Measurements from ENCODE around the gene SLC35D2.
A peak's percentile ranks its signal among the peaks of the same experiment; 100 is the strongest.

The SLC35D2 gene

DNA sequence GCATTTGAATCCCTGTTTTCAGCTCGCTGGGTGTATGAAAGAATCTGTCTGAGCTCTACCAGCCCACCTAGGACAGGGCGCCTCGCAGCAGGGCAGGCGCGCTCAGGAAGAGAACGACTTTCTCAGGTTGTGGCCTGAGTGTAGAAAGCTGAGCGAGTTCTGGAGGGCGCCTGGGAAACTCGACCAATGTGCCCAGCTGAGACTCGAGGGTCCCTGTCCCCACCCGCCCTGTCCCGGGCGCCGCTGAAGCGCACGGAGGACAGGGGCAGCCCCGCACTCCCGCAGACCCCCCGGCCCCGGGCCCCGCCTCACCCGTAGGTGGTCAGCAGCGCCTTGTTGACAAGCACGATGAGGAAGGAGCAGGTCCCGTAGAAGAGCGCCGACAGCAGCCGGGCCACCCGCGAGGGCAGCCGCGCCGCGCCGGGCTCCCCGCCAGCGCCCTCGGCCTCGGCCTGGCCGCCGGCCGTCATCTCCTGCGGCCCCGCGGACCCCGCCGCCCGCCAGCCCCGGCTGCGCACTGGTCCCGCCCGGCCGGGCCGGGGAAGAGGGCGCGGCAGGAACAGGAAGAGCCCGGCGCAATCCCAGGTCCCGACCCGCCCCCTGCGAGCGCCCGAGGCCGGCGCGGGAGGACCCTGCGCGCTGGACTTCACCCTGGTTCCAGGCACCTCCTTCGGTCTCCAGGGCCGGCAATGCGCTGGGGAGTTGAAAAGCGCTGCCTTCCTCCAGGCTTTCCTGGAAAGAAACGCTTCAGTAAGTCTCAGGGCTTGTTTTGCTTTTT is at the start of gene SLC35D2:
TSS of gene SLC35D2 (minus strand) at position 547 of the 778 bp plus-strand sequence. CDS start at position 470, 77 bp downstream.
- DNase-seq (ENCODE audit: low spot score in 2 of 2) (no peak), ATAC-seq (replicated peaks; ENCODE audit: extremely low read depth, poor library complexity, severe bottlenecking) (peak; percentile 64)
- no peaks in the 10 kb centered on the region for H3K27me3 Mint-ChIP-seq
- peaks cover 7% of the 10 kb centered on the region for H3K36me3 Mint-ChIP-seq (ENCODE audit: insufficient read depth)
- H3K27ac Mint-ChIP-seq (ENCODE audit: low read depth): peak within 1 kb of the TSS; percentile 59
- H3K4me1 Mint-ChIP-seq: peaks cover 33% of the 10 kb centered on the region
- no peaks in the 10 kb centered on the region for H3K9me3 Mint-ChIP-seq
- H3K4me3 Mint-ChIP-seq: peak within 1 kb of the TSS; percentile 86

DNA sequence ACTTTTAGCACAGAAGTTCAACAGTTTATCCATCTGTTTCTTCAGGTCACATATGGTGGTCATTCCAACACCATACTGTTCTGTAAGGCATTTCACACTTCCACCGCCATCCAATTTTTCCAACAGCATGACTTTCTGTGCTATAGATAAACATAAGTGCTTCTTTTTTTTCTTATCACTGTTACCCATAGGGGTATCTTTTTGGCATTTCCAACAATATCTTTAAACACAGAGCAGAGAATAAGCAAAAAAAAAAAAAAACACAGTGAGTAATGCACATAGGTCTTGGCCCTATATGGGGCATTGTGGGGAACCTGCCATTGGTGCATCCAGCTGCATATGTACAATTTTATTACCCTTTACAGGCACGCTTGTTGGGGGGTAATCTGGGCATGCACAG is 46.9 kb upstream of the SLC35D2 start:
- Mint-ChIP-seq H3K36me3 (ENCODE audit: insufficient read depth) (peaks cover 2% of the 10 kb centered on the region), H3K4me3 (no peak overlapping the region), H3K27me3 (peaks cover 10% of the 10 kb centered on the region), H3K9me3 (no peaks in the 10 kb centered on the region), H3K27ac (ENCODE audit: low read depth) (no peak overlapping the region), H3K4me1 (peaks cover 9% of the 10 kb centered on the region)
- ATAC-seq (replicated peaks; ENCODE audit: extremely low read depth, poor library complexity, severe bottlenecking) (no peak), DNase-seq (ENCODE audit: low spot score in 2 of 2) (no peak)

DNA sequence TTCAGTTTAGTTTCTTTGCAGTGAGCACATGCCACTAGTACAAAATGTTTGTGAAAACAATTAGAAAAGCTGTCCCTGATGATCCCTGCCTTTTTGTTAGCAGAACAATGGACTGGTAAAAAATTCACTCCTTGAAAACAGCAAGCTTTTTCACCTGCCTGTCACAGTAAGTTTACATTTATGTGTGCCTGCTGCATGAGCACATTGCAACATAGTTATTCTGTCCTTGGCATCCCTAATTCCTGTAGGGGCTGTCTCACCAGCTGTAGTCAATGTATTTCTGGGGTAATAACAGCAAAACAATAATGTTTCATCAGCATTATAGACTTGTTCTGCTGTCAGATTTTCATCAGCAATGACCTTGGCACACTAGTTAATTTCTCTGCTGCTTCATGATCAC is 46.2 kb upstream of the SLC35D2 start:
- Mint-ChIP-seq H3K36me3 (ENCODE audit: insufficient read depth) (peaks cover 2% of the 10 kb centered on the region), H3K27me3 (peaks cover 10% of the 10 kb centered on the region), H3K27ac (ENCODE audit: low read depth) (no peak overlapping the region), H3K4me3 (no peak overlapping the region), H3K9me3 (no peaks in the 10 kb centered on the region), H3K4me1 (peaks cover 10% of the 10 kb centered on the region)
- no peak for ATAC-seq (replicated peaks; ENCODE audit: extremely low read depth, poor library complexity, severe bottlenecking)
- no peak for DNase-seq (ENCODE audit: low spot score in 2 of 2)

DNA sequence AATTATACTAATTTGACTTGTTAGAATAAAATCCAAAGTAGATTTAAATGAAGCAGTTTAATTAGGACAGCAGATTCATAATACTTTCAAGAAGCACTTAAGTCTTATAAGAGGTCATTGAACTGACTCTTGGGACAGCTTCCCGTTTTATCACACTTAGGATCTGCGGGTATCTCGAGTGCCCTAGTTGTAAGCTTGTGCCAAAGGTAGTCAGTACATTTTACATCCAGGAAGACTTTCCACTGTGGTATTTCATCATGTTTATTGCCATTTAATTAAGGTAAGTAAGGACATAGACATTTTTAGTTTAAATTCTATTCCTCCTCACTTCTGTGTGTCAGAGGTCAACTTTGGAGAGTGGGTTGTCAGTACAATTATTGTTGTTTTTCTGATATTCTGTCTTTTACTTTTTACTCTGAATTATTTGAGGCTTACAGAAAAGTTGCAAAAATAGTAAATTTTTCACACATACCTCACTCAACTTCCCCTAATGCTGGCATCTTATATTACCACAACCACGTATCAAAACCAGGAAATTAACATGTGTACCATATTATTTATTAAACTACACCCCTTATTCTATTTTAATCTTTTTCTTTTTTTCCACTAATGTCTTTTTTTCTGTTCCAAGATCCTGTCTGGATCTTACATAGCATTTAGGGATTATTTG is 42.1 kb upstream of the SLC35D2 start:
- H3K4me3 Mint-ChIP-seq: peak overlapping the region; percentile 45
- peaks cover 2% of the 10 kb centered on the region for H3K36me3 Mint-ChIP-seq (ENCODE audit: insufficient read depth)
- peaks cover 16% of the 10 kb centered on the region for H3K4me1 Mint-ChIP-seq
- ATAC-seq (replicated peaks; ENCODE audit: extremely low read depth, poor library complexity, severe bottlenecking) (peak; percentile 92), DNase-seq (ENCODE audit: low spot score in 2 of 2) (no peak)
- H3K27me3 Mint-ChIP-seq: no peaks in the 10 kb centered on the region
- peak overlapping the region; percentile 91 for H3K27ac Mint-ChIP-seq (ENCODE audit: low read depth)
- H3K9me3 Mint-ChIP-seq: no peaks in the 10 kb centered on the region

DNA sequence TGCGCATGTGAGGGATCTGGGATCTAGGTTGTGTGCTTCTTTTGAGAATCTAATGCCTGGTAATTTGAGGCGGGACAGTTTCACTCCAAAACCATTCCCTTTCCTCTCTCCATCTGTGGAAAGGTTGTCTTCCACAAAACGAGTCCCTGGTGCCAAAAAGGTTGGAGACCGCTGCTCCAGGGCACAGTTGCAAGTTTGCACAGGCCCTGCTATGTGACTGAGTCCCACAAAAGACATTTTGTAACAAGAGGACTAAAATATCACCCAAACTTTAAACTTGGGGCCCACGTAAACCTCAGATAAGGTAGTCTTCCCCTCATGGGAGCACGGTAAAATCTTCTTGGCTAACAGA is 40.5 kb upstream of the SLC35D2 start:
- H3K9me3 Mint-ChIP-seq: no peaks in the 10 kb centered on the region
- ATAC-seq (replicated peaks; ENCODE audit: extremely low read depth, poor library complexity, severe bottlenecking) (no peak), DNase-seq (ENCODE audit: low spot score in 2 of 2) (no peak)
- peaks cover 24% of the 10 kb centered on the region for H3K4me1 Mint-ChIP-seq
- H3K4me3 Mint-ChIP-seq: no peak overlapping the region
- H3K36me3 Mint-ChIP-seq (ENCODE audit: insufficient read depth): peaks cover 2% of the 10 kb centered on the region
- no peak overlapping the region for H3K27ac Mint-ChIP-seq (ENCODE audit: low read depth)
- no peaks in the 10 kb centered on the region for H3K27me3 Mint-ChIP-seq

DNA sequence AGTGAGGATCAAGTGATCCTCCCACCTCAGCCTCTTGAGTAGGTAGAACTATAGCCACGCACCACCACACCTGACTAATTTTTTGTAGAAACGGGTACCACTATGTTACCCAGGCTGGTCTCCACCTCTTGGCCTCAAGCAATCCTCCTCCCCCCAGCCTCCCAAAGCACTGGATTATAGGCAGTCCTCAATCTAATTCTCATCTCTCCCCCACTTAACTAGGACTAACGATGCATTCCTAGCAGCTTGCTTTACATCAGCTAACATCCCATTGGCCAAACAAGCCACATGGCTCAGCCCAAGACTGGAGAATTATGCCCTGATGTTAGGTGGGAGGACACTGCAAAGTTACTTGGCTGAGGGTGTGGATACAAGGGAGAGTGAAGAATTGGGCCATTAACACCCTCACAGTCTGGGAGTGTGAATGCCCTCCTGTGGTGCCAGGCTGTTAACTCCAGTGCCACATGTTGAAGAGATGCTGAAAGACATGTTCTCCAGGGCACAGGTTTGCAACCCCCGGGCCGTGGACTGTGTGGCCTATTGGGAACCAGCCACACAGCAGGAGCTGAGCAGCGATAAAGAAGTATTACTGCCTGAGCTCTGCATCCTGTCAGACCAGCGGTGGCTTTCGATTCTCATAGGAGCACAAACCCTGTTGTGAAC is 39.9 kb upstream of the SLC35D2 start:
- DNase-seq (ENCODE audit: low spot score in 2 of 2): no peak
- Mint-ChIP-seq H3K4me3 (no peak overlapping the region), H3K36me3 (ENCODE audit: insufficient read depth) (peaks cover 4% of the 10 kb centered on the region), H3K27ac (ENCODE audit: low read depth) (no peak overlapping the region), H3K9me3 (no peaks in the 10 kb centered on the region), H3K4me1 (peaks cover 24% of the 10 kb centered on the region), H3K27me3 (no peaks in the 10 kb centered on the region)
- no peak for ATAC-seq (replicated peaks; ENCODE audit: extremely low read depth, poor library complexity, severe bottlenecking)

DNA sequence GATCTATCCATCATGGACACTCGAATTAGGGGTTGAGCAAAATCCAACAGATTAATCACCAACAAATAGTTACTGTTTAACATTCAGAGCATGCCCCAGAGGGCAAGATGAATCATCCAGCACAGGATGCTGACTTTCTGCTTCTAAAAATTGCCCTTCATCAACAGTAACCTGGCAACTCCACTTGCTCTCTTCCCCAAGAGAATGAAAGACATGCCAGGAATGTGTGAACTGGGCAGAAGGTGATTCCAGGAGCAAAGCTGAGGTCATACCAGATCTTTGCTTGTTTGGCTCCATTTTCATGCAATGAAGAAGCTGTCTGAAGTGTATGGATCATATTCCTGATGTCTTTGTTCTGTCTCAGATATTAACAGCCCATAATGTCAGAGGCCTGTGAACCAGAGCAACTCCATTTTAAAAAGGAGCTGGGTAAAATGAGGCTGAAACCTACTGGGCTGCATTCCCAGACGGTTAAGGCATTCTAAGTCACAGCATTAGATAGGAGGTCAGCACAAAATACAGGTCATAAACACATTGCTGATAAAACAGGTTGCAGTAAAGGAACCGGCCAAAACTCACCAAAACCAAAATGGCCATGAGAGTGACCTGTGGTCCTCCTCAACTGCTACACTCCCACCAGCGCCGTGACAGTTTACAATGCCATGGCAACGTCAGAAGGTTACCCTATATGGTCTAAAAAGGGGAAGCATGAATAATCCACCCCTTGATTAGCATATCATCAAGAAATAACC is 37.1 kb upstream of the SLC35D2 start:
- H3K4me1 Mint-ChIP-seq: peaks cover 26% of the 10 kb centered on the region
- ATAC-seq (replicated peaks; ENCODE audit: extremely low read depth, poor library complexity, severe bottlenecking): no peak
- H3K9me3 Mint-ChIP-seq: no peaks in the 10 kb centered on the region
- H3K27me3 Mint-ChIP-seq: no peaks in the 10 kb centered on the region
- H3K36me3 Mint-ChIP-seq (ENCODE audit: insufficient read depth): peaks cover 17% of the 10 kb centered on the region
- no peak overlapping the region for H3K27ac Mint-ChIP-seq (ENCODE audit: low read depth)
- H3K4me3 Mint-ChIP-seq: no peak overlapping the region
- no peak for DNase-seq (ENCODE audit: low spot score in 2 of 2)

DNA sequence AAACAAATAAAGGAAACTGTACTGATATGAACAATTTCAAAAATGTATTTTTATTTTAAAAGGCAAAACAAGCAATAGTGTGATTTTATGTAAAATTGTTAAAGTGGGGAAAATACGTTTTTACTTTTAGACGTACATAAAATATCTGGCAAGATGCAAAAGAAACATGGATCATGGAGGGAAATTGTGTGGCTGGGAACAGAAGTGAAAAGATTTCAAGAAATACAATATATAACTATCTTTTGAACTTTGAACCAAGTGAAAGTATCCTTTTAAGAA is 36.1 kb upstream of the SLC35D2 start:
- peaks cover 22% of the 10 kb centered on the region for H3K4me1 Mint-ChIP-seq
- DNase-seq (ENCODE audit: low spot score in 2 of 2) (no peak), ATAC-seq (replicated peaks; ENCODE audit: extremely low read depth, poor library complexity, severe bottlenecking) (no peak)
- H3K27ac Mint-ChIP-seq (ENCODE audit: low read depth): peak overlapping the region; percentile 85
- H3K36me3 Mint-ChIP-seq (ENCODE audit: insufficient read depth): peaks cover 17% of the 10 kb centered on the region
- H3K9me3 Mint-ChIP-seq: no peaks in the 10 kb centered on the region
- H3K4me3 Mint-ChIP-seq: peak overlapping the region; percentile 89
- H3K27me3 Mint-ChIP-seq: no peaks in the 10 kb centered on the region

DNA sequence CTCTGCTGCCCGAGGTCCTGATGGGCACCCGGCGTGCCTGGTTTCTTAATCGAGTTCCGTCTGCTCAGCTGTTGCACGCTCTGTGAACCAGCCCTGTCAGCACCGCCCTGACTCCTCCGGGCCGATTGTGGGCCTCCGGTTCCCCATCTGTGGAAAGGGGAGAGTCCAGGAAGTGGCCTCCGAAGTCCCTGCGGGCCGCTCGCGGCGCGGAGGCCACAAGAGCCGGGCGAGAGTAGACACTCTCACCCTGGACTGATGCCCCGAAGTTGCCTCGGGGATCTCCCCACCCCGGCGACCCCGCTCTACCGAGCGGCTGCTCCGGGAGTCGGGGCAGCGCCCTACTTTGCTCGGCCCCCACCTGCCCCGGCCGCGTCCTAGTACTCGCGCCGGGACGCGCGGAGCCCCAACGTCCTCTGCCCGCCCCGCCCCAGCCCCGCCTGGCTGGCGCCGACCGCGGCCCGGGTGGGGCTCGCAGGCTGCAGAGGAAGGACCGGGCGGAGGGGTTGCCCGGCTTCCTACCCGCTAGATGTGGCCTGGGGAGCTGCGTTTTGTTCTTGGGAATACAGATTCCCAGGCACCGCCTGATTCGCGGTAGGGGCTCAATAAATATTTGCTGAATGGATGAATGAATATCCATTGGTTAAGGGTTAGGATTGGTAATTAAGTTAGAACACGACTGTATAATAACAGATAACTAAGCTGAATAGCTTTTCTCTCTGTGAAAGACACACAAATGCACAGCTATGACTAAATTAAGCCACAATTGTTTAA is 35.6 kb upstream of the SLC35D2 start:
- Mint-ChIP-seq H3K36me3 (ENCODE audit: insufficient read depth) (peaks cover 17% of the 10 kb centered on the region), H3K4me1 (peaks cover 24% of the 10 kb centered on the region), H3K4me3 (peak overlapping the region; percentile 89), H3K27me3 (no peaks in the 10 kb centered on the region), H3K9me3 (no peaks in the 10 kb centered on the region), H3K27ac (ENCODE audit: low read depth) (peak overlapping the region; percentile 85)
- ATAC-seq (replicated peaks; ENCODE audit: extremely low read depth, poor library complexity, severe bottlenecking) (peak; percentile 17), DNase-seq (ENCODE audit: low spot score in 2 of 2) (peak; percentile 20 to 46)

DNA sequence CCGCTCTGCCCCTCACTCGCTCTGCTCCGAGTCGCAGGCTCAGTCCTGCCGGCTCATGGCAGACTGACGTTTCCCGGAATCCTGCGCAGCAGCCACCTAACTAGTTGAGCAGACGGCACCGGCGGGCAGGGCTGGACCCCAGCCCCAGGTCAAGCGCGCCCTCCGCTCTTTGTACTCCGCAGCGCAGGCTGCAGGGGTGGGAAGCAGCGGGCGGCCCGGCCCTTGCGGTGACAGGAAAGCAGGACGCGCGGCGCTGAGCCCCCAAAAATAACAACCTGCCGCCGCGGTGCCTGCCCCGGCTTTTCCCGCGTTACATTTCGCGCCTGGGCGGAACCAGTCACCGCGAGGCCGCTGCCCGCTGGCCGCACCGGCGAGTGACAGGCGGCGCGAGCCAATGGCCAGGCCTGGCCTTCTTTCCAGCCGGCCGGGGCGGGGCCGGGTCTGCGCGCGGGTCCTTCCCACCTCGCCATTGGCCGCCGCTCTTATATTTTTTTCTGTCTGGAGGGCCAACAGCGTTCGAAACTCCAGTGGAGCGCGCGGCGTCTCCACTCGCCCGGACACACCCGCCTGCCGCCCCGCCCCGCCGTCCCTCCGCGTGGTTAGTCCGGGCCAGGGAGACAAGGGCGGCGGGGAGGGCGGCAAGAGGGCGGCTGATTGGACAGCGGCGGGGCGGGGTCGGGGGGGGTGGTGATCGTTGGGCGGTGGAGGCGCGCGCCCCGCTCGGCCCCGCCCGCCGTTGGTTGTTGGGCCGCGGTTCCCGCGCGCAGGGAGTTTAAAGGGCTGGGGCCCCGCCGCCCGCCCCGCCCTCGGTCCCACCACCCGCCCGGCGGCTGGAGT is 34.8 kb upstream of the SLC35D2 start, which contains the start of gene ZNF367:
TSS of gene ZNF367 (minus strand) at position 288 of the 837 bp plus-strand sequence. CDS start 338 bp downstream, outside the sequence.
- ATAC-seq (replicated peaks; ENCODE audit: extremely low read depth, poor library complexity, severe bottlenecking) (peak; percentile 63), DNase-seq (ENCODE audit: low spot score in 2 of 2) (peak; percentile 70 to 78)
- Mint-ChIP-seq H3K4me3 (peak within 1 kb of the TSS; percentile 89), H3K9me3 (no peaks in the 10 kb centered on the region), H3K4me1 (peaks cover 27% of the 10 kb centered on the region), H3K27me3 (no peaks in the 10 kb centered on the region), H3K36me3 (ENCODE audit: insufficient read depth) (peaks cover 17% of the 10 kb centered on the region), H3K27ac (ENCODE audit: low read depth) (peak within 1 kb of the TSS; percentile 85)

DNA sequence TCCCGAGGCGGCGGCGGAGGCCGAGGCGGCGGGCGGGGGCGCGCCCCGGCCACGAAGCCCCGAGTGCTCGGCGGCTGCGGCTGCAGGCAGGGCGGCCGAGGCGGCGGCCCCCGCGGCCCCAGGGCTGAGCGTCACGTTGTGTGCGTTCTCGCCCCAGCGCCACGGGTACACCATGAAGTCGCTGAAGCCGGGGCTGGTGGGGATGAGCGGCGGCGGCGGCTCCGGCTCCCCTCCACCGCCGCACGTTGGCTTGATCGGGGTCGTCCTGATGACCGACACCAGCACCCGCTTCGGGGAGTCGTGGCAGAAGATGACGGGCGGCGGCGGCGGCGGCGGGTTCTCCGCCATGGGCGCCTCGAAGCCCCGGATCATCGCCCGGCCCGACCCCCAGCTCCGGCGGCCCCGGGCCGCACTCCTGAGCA is 34.2 kb upstream of the SLC35D2 start:
- peak overlapping the region; percentile 85 for H3K27ac Mint-ChIP-seq (ENCODE audit: low read depth)
- H3K4me1 Mint-ChIP-seq: peaks cover 32% of the 10 kb centered on the region
- H3K27me3 Mint-ChIP-seq: no peaks in the 10 kb centered on the region
- ATAC-seq (replicated peaks; ENCODE audit: extremely low read depth, poor library complexity, severe bottlenecking) (peak; percentile 16), DNase-seq (ENCODE audit: low spot score in 2 of 2) (peak in 1 of 2 donors; percentile 42)
- peak overlapping the region; percentile 89 for H3K4me3 Mint-ChIP-seq
- no peaks in the 10 kb centered on the region for H3K9me3 Mint-ChIP-seq
- H3K36me3 Mint-ChIP-seq (ENCODE audit: insufficient read depth): peaks cover 17% of the 10 kb centered on the region
